Putamen (tissue), 1 donor: ENCODE data around the gene SS18L1.

Experiments
- DNase-seq: peaks from one replicate; pipeline ENCODE4 v3.0.0-alpha.2; 2016; ENCODE audit warnings: low spot score

The SS18L1 gene

GRCh38 chr20:62156254-62156556 is 12.6 kb downstream of the SS18L1 start:
- DNase-seq, result no peak

DNA sequence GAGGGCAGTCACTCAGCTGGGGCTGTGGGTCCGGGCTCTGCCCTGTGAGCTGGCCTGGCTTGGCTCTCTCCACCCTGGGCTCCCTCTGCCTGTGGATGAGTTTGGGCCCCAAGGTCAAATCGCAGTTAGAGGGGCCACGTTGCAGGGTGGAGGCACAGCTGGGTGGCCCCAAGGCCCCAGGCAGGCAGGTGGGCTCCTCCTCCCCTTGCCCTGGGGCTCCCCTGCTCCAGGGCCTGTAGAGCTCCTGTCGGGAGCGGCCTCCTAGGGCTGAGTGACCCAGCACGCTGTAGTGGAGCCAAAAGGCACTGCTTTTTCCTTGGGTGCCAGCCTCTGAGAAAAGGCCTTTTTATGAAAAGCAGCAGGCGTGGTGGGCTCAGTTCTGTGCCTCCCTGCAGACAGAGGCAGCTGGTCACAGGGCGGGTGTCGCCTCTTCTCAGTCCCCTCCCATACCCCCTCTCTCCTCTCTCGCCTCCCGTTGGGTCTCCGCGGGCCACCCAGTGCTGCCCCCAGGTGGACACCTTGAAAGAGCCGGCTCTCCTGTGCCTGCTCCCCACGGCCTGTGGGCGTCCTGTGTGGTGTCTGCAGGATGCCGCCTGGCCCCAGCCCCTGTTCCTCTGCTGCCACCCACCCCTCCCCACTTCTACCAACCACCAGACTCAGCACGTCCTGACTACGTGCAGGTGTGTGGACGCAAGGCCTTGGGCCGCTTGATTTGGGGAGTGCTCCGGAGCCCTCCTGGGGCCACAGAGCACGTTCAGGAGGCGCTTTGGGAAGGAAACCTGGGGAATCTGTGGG is 13.2 kb downstream of the SS18L1 start:
- DNase-seq, result no peak

GRCh38 chr20:62157387-62158087 is 14.0 kb downstream of the SS18L1 start:
- no peak for DNase-seq

DNA sequence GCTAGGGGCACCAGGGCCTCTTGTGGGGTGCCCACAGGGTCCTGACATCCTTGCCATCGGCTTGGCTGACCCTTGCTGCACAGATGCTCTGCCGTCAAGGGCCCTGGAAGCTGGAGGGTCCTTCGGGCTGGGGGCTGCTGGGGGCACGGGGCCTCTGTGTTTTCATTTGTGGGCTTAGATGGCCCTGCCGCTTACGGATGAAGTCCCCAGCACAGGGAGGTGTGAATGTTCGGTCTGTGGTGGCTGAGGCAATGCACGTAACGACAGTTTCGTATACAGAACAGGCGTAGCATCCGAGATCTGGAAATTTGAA is 14.5 kb downstream of the SS18L1 start:
- no peak for DNase-seq

DNA sequence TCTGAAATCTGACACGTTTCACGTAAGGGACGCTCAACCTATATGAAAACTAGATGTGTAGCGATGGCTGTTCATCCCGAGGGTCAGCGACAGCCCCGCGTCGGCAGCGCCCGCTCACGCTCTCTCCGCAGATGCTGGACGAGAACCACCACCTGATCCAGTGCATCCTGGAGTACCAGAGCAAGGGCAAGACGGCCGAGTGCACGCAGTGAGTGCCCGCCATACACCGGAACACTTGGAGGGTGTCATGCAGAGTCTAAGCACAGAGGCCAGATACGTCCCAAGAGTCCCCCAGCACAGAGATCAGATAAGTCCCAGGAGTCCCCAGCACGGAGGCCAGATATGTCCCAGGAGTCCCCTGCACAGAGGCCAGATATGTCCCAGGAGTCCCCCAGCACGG is 15.0 kb downstream of the SS18L1 start:
- DNase-seq, result no peak

GRCh38 chr20:62159052-62159451 is 15.5 kb downstream of the SS18L1 start:
- no peak for DNase-seq

- DNase-seq, result no peak
Measured at GRCh38 chr20:62159839-62160238, 16.3 kb downstream of the SS18L1 start.

DNA sequence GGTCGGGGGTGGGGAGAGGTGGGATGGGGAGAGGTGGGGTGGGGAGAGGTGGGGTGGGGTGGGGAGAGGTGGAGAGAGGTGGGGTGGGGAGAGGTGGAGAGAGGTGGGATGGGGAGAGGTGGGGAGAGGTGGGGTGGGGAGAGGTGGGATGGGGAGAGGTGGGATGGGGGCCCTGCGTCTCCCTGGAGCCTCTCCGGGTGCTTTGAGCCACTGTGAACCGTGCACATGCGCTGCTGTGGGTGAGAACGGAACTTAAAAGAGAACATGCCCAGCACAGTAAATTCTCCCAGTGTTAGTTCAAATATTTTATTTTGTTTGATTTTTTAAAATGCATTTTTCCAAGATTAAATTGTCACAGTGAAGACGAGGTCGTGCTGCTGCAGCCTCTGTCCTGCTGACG is 16.7 kb downstream of the SS18L1 start:
- no peak for DNase-seq

GRCh38 chr20:62160876-62161275 is 17.3 kb downstream of the SS18L1 start:
- DNase-seq, result no peak

- no peak for DNase-seq
Measured at GRCh38 chr20:62161347-62161746, 17.8 kb downstream of the SS18L1 start.

- DNase-seq, result no peak
Measured at GRCh38 chr20:62162765-62163484, 19.4 kb downstream of the SS18L1 start.

DNA sequence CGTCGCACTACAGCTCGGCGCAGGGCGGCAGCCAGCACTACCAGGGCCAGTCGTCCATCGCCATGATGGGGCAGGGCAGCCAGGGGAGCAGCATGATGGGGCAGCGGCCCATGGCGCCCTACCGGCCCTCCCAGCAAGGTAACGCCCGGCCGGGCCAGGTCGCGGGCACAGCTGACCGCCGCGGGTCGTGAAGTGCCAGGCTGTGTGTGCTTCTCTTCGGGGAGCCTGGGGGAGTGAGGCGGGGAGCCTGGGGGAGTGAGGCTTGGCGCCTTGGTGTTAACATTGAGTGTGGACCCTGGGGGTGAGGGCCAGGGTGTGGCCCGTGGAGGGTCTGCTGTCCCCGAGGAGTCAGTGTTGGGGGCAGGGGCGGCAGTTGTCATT is 19.9 kb downstream of the SS18L1 start:
- DNase-seq, result no peak

- no peak for DNase-seq
Measured at GRCh38 chr20:62163986-62164762, 20.6 kb downstream of the SS18L1 start.

GRCh38 chr20:62164879-62165761 is 21.6 kb downstream of the SS18L1 start:
- DNase-seq, result no peak

DNA sequence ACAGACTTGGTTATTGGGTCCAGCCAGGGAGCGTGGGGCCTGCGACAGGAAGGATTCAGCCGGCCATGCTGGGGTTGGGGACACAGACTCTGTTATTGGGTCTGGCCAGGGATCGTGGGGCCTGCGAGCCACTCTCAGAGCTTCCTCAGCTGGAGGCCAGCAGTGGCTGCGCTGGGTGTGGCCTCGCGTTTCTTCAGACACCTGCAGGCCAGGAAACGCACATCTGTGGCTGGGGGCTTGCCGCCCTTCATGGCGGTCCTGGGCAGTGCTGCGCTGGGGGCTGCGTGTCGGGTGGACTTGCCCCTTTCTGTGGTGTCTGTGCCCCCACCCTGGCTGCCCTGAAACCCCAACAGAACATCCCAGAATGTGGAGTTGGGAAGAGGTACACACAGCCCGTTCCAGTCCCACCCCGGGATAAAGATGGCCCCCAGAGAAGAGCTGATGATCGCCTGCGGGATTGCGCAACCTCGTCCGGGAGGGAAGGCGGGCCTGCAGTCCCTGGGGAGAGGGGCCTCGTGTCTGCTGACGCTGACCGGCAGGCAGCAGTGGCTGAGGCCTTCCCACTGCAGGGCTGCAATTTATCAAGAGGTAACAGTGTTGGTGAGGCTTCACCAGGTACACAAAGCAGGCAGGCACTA is 22.3 kb downstream of the SS18L1 start:
- DNase-seq, result no peak

GRCh38 chr20:62167474-62167873 is 23.9 kb downstream of the SS18L1 start:
- DNase-seq, result no peak

DNA sequence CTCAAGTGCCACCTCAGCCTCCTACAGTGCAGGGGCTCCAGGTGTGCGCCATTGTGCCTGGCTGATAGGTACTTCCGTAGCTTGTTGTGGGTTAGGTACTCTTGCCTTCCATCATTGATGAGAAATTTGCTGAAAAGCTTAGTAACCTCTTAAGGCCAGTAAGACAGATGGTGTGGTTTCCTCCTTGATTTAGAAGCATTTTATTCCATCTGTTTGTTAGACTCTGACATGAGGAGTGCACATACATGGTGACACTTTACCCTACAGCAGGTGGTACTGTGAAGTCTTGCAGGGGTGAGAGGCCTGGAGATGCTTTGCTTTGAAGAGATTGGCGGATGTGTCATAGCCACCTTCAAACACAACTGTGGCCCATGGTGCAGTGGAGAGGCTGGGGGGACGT is 24.5 kb downstream of the SS18L1 start:
- DNase-seq, result no peak

GRCh38 chr20:62168890-62169435 is 25.4 kb downstream of the SS18L1 start:
- no peak for DNase-seq

GRCh38 chr20:62170536-62170935 is 27.0 kb downstream of the SS18L1 start:
- DNase-seq, result no peak

GRCh38 chr20:62171245-62171644 is 27.7 kb downstream of the SS18L1 start:
- DNase-seq, result no peak

DNA sequence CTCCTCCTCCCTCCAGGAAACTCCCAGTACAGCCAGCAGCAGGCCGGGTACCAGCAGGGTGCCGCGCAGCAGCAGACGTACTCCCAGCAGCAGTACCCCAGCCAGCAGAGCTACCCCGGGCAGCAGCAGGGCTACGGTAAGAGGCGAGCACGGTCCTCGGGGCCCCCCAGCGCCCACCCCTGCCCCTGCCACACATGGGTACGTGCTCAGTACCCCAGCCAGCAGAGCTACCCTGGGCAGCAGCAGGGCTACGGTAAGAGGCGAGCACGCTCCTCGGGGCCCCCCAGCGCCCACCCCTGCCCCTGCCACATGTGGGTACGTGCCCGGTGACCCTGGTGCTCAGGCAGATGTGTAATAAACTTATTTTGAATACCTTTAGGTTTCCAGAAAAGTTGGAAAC is 29.1 kb downstream of the SS18L1 start:
- DNase-seq, result no peak
